HG03066 (cell line): ENCODE data around the gene METTL6.
"Not testable (repeated sequence)": the region's sequence is repeated elsewhere in the genome, so short reads cannot be mapped to it uniquely, and the experiment has no call there.

ENCODE experiments used
- ATAC-seq: cut with Tn5 transposase; IDR thresholded peaks from one replicate; pipeline ENCODE4 v1.9.1; 2021; ENCODE audit warnings: low read depth; ENCODE audit not compliant: unreplicated experiment

METTL6 gene

DNA sequence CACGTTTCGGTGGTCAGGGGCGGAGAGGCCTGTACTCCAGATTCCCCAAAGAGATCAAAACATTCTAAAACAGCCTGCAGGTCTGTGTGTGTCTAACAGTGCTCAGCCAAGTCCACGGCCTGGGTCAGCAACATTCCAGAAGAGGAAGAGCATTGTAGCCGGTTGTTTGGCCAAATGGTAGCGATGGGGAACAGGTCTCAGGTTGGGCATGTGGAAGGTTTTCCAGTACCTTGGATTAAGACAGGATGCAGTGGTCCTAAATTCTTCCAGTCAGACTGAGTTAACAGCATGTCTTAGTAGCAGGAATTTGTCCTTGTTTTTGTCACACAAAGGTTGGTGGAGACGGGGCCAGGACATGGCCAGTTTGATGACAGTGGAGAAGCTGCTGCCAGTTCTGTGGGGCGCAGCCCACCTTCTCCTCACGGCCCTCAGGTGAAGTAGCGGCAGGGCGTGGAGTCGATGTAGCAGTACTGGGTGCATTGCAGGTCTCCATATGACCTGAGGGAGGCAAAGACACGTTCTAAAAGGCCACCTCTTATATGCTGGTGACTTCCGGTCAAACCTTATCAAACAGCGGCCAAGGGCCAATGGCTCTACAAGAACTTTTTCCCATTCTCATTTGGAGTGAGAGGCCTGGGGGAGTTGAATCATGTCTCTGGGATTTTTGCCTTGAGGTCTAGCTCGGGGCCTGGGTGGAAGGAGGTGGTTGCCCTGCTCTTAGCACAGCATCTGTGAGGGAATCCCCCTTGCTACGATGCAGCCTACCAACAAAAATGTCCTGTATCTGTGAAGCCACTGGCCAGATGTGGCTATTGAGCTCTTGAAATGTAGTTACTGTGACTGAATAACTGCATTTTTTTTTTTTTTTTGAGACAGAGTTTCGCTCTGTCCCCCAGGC is 24.1 kb upstream of the METTL6 start:
- ATAC-seq, result no peak

DNA sequence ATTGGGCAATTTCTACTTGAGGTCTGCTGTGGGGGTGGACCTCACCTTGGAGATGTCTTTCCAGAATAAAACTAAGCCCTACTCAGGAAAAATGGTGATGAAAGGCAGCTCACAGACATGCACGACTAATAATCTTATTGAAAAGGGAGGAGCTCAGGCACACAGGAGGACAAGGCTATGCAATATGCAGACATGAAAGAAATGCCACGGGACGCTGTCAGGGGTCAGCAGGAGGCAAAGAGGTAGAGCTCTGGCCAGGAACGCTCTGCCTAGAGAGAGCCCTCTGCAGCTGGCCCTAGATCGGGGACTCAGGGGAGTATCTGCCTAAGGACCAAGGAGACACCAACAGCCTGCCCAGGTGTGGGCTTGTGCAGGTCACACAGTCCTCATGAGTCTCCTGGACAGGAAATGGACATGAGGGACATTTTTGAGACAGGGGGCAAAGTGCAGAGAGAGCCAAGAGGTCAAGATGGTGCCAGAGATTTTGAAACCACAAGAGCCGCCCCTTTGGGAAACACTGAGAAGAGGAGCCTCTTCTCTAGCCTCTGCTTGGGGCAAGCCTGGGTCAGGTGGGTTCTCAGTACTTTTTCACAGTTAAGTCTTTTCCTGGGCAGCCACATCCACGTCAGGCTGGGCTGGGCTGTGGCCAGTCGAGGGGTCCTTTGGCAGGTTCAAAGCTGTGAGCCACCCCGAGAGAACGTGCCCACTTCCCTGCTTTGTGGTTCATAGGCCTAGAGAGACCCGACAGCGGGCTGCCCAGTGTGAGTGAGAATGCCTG is 23.3 kb upstream of the METTL6 start:
- no peak for ATAC-seq

DNA sequence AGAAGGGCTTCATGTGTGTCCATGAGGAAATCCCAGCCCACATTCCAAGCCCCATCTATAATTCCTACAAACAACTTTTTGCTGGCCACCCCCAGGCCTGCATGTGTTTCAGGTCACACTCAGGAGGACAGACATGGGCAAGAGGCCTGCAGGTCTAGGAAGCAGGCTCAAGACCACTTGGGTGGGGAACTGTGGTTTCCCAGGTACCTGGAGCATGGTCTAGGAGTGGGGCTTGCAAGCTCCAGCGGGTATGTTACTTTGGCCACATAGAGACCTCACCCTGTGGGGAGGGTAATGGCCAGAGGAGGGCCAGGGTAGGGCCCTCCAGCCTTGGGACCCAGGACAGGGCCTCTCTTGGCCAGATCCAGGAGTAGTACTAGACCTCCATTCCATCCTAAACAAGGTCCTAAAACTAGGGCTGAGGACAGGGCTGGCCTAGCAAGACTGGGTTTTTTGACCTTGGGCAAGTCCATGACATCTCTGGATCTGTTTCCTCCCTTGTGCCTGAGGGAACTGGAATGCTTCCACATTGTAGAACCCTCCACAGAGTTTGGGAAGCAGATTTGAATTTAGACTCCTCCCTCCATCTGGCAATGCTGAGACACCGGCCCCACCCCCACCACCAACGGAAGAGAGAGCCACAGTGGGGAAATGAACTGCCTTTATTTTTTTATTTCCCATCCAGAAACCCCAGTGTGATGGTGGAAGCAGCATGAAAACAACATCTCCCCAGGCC is 22.3 kb upstream of the METTL6 start:
- no peak for ATAC-seq

DNA sequence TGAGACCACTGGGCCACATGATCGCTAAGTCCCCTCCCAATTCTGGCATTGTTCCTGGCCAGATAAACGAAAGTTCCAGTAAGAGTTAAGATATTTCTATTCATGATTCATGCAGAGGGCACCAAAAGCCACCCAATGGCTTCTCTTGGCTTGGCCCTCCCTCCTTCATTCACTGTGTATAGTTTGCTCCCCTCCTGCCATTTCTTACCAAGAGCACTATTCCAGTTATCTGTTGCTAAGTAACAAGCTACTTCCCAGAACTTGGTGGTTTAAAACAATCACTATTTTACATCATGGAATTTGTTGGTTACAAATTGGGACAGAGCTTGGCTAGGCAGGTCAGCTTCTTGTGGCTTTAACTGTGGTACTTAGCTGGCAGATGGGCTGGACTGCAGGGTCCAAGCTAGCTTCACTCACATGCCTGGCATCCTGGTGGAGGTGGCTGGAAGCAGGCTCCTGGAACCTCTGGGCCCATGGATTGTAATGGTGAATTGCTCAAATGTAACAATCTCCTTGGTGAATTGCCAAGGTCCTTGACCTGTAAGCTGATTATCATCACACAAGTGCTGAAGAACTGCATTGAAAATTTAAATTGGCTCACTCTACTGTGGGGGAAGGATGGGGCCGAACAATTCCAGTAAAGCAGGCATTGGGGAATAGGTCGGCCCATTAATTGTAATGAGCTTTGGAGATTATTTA is 16.6 kb upstream of the METTL6 start:
- no peak for ATAC-seq

DNA sequence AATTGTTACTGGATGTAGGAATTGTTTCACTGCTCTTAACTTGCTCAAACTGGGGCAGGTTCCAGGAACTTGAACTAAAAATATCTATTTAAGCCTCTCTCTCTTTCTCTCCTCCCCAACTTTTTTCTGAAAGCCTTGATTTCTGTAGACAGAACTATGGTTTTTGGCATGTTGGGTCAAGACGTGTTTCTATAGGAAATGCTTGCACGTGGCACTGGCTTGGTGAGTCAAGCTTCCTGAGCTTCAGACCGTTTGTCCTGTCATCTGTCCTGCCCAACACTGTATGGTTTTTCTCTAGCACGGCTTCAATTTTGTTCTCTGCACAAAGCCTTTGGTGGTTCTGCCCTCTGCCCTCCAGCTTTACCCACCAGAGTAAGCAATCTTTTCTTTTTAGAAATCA is 13.5 kb upstream of the METTL6 start:
- no peak for ATAC-seq

DNA sequence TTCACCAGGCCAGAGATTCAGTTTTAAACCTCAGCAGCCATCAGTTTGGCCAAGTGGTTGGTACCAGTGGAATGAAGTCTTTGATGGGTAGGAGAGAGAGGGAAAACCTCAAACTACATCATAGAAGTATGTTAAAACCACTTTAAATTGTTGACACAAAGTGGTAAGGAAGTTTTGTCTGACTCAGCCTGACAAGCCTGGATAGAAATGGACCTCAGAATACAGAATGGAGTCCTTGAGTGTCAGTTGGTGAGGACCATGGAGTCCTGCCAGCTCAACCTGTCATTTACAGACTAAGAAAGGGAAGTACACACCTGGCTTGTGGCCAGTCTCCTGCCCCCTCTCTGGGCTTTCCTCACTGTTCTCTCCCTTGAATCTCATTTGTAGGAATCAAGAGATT is 12.1 kb upstream of the METTL6 start:
- no peak for ATAC-seq

DNA sequence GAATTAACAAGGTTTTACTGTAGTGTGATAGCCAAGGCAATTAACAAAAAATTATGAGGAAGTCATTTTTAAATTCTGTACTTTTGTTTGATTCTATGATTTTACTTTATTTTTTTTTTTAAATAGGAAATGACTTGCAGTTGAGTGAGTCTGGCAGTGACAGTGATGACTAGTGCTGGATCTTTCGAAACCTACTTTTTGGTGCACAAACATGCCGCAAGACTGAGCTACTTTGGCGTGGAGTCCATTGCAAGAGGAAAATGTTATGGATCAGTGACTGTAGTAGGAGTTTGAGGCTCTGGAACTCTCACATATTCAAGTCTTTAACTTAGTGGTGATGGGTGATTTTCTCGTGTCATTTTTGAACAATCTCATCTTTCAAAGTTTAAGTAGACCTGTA is 11.6 kb upstream of the METTL6 start:
- ATAC-seq, result no peak

DNA sequence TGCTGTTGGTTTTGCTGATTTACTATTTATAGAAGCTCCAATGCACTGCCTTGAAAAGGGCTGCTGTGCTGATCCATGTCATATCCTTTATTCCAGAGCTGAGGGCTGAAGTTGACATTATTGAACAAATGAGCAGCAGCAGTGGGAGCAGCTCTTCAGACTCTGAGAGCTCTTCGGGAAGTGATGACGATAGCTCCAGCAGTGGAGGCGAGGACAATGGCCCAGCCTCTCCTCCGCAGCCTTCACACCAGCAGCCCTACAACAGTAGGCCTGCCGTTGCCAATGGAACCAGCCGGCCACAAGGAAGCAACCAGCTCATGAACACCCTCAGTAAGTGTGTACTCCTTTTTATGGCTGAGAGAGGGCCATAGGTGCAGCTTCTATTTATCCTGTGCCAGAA is 8.9 kb upstream of the METTL6 start:
- no peak for ATAC-seq

DNA sequence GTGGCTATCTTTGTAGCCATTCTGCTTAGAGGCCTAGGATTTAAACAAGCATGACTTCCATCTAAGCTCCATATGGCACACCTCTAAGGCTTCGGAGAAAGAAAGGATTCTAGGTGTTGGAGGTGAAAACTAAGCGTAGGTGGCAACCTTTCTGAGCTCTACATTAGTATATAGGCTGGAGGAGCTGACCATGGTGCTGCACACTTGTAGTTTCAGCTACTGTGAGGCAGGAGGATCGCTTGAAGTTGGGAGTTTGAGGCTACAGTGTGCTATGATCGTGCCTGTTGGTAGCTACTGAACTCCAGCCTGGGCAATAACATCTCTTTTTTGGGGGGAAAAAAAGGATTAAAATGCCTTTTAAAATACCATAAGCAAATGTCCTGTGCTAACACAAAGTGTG is 7.4 kb upstream of the METTL6 start:
- ATAC-seq, result no peak

DNA sequence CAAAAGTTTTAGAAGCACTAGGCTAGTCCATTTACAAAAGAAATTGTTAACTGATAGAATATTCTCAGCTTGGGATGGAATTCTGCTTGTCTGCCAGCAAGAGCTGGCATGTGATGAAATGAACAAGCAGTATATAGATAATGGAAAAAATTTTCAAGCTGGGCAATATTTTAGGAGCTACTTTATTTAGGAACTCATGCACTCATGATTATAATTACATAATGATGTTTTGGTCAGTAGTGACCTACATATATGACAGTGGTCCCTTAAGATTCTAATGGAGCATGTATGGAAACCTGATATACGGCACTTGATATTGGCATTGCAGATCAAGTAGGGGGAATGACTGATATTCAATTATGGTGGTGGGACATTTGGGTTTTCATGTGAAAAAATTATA is 6.2 kb upstream of the METTL6 start:
- no peak for ATAC-seq

DNA sequence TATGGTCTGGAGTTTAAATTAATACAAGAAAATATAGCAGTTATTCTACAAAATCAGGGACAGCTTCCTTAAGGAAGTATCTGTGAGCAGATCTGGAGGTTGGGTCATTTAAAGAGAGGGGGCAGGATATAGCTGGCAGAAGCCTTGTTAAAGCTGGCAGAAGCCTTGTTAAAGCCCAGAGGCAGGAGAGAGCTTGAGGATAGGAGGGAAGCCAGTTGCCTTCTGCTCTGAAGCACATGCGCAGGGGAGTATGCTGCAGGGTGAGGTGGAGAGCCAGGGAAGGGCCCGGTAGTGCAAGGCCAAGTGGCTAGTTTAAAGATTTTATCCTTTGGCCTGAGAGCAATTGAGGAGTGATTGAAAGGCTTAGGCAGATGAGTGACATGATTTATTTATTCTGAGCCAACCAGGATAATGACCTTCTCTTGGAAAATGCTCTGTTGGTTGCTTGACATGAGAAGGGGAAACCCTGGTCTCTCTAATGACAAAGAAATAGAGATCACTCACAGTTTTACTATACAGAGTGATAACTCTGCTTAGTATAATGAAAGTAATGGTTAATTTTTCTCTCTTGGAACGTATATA is 4.0 kb upstream of the METTL6 start:
- no peak for ATAC-seq

DNA sequence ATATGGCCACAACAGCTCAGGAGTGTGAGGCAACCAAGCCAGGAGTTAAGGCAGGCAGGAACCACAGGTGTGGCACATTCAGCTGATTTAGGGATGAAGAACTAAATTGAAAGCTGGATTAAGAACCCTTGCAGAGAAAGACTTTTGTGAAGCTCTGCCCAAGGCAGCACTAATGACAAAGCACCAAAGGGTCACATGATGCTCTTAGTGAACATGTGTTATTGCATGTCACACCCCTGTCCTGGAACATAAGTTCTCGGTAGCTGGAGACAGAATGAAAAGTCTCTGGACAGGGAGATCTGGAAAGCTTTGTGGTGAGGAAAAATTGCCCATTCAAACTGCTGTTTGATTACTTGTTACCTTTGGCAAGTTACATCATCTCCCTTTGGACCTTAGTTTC is 3.3 kb upstream of the METTL6 start:
- no peak for ATAC-seq

DNA sequence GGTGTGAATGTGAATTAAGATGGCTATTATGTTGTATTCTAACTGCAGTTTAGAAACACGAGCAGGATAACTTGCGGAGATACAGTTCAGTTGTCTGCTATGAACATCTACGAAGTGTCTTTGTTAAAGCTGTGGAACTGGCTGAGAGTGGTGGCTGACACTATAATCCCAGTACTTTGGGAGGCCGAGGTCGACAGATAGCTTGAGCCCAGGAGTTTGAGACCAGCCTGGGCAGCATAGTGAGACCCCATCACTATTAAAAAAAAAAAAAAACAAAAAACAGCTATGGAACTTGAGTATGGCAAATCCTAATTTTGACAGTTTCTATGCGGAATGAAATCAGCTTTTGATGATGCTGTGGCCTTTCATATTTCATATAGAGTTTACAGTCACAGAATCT is 1.7 kb upstream of the METTL6 start:
- no peak for ATAC-seq

DNA sequence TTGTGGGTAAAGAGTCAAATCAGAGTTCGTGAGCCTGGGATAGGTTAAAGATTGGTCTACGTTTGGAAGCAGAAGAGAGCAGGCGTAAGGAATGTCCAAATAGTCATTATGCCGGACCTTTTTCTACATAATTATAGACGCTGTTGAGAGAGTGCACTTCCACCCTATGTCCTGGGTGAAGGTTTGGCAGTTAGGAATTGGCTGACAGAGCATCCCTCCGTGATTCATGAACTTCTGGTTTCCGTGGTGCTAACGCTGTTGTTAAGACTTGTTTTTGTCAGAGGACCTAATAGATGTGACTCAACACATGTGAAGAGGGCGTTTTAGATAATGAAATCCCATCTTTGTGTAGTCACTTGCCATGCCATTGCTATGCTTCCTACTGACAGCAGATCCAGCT is 1.2 kb upstream of the METTL6 start:
- no peak for ATAC-seq

DNA sequence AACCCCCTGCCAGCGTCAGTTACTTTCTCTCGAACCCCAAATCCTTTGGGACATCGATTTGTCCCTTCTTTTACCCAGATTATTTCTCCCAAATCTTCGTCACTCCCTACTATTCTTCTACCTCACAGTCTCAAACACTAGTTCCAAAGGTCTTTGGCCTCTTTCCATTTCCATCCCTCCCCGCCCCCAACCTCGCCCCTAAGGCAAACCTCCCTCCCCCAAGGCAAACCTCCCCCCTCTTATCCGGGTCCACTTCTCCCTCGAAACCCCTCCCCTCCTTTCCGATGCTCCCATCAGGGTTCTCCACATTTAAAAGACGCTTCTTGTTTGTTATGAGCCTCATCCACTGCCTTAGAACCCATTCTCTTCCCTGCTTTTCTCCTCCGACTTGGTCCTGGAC is 637 bp upstream of the METTL6 start:
- ATAC-seq, result no peak

DNA sequence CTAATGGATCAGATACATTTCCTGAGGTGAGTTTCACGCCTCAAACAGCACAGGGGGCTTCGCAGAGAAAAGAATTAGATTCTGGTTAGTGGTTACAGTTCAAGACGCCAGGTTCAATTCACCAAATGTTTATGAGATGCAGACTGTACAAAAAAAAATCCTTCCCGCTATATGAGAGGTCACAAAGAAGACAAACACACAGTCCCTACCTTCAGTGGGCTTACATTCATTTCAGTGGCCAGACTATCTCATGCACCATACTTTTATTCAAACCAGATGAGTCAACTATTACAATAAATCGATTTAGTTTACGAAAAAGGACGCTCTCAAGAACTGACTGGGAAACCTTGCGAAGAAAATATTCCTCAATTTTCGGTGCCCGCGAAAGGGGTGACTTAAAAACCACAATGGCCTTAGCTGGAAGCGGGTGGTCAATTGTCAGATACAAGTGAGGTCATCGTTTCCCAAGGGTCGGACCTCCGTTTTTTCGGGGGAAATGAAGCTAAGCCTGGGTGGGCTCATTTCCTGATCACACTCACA is 695 bp downstream of the METTL6 start:
- peak; percentile 20 for ATAC-seq

DNA sequence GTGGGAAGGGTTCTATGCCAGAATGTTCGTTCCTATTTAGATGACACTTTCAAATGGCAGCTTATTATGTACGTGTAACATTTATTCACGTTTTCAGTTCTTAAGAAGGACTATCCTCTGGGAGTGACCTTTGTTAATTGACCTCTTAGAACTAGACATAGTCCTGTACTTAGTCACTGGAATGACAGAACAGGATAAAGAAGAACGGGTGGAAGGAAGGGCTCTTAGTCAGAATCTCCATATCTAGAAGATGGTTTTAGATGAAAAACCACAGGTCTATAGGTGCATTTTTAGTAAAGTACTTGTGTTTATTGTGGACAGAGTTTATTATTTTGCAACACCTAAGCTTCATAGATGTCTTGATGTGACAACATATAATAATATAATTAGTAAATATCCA is 6.5 kb downstream of the METTL6 start:
- no peak for ATAC-seq

DNA sequence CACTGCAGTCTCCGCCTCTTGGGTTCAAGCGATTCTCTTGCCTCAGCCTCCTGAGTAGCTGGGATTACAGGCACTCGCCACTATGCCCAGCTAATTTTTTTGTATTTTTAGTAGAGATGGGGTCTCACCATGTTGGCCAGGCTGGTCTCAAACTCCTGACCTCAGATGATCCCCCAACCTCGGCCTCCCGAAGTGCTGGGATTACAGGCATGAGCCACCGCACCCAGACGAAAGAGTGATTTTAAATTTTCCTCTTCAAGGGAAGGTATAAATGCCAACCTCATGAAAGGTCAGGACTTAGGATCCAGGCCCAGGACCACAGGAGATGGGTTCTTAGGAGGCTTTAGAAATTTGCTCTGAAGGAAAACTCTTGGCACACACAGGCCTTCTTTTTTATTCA is 16.4 kb downstream of the METTL6 start:
- not testable (repeated sequence) for ATAC-seq

DNA sequence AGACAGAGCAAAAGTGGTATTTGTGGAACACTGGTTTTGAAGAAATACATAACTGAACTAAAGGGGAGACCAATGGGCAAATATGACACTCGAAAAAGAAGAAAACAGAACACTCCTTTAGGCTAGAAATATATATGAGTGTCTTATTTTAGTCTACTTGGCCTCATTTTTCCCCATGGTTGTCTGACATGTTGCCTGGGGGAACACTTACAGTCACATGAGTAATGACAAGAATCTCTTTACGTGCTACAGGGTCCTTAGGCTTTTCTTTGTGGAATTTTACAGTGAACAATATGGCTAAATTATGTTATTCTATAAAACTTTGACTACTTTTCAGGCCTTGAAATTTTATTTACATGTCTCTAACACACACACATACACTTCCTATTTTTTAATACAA is 17.6 kb downstream of the METTL6 start:
- ATAC-seq, result no peak

DNA sequence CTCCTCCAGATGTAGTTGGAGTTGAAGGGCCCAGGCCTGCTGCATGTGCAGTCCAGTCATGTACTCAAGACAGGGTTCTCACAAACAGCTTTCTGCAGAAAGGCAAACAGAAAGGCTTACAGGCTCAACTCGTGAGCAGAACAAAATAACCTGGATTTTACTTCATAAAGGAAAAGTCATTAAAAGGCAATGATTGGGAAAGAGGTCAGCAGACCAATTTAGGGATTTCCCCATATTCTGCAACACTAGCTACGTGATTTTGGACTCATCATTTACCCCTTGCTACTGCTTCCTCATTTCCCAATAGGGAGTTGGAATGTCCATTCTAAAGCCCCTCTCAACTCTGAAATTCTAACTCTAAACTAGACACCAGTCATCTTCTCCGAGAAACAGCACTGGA is 18.1 kb downstream of the METTL6 start:
- ATAC-seq, result no peak
